ENCODE data around the gene BAD.

- TF ChIP-seq CTCF (conservative IDR thresholded peaks at IDR 0.05 in 1 of 2, IDR thresholded peaks at IDR 0.05 in 1 of 2; ENCODE audit: extremely low read depth in 1 of 2, insufficient read depth in 1 of 2, low read depth in 1 of 2, low read length in 2 of 2): no peak
- TF ChIP-seq EZH2 (IDR thresholded peaks at IDR 0.05; ENCODE audit: borderline replicate concordance, low read length): no peak
Measured at GRCh38 chr11:64230985-64231365, 53.5 kb downstream of the BAD start.

Measured in mammary epithelial cell (primary cell).